Fibroblast of lung (primary cell): ENCODE measurements around the gene MBNL2. TPM values are rescaled to one million over a fixed set of nuclear protein-coding genes. Genes with fewer than 3 reads are reported as not detected.

Source experiments
- DNase-seq, 2 donors: peaks; one replicate each; pipeline versions ENCODE4 v3.0.0 to v3.0.0-alpha.2; 2010; ENCODE audit warnings: low read depth in 2 of 2
- H2AFZ ChIP-seq: 2 replicates; pipeline ENCODE4 v1.5.1; 2012; ENCODE audit warnings: low read length, control low read depth, inconsistent platforms
- H3K27ac ChIP-seq: 2 replicates; pipeline ENCODE4 v1.5.1; 2011; ENCODE audit warnings: low read length, control low read depth; ENCODE audit not compliant: insufficient read depth
- H3K27me3 ChIP-seq: 2 replicates; pipeline ENCODE4 v1.5.1; 2011; ENCODE audit warnings: mild to moderate bottlenecking, low read length; ENCODE audit not compliant: control insufficient read depth, insufficient read depth
- H3K36me3 ChIP-seq: 2 replicates; pipeline ENCODE4 v1.5.1; 2011; ENCODE audit warnings: low read length; ENCODE audit not compliant: control insufficient read depth, insufficient read depth
- H3K4me1 ChIP-seq: 2 replicates; pipeline ENCODE4 v1.5.1; 2011; ENCODE audit warnings: low read length; ENCODE audit not compliant: control insufficient read depth, insufficient read depth; ENCODE audit errors: extremely low read depth
- H3K4me2 ChIP-seq: 2 replicates; pipeline ENCODE4 v1.5.1; 2011; ENCODE audit warnings: low read length, control low read depth; ENCODE audit not compliant: insufficient read depth; ENCODE audit errors: extremely low read depth
- H3K4me3 ChIP-seq, 4 experiments: fragments of 200-600 bp in 1 of 4; sonication (generic) in 1 of 4; replicated peaks in 1 of 4; 2 replicates each; pipeline ENCODE4 v1.5.1; 2011 to 2016; ENCODE audit warnings: low read length in 4 of 4, low read depth in 3 of 4, mild to moderate bottlenecking in 3 of 4, control low read depth in 2 of 4, inconsistent platforms in 1 of 4, mixed read lengths in 1 of 4; ENCODE audit not compliant: insufficient read depth in 1 of 4; ENCODE audit errors: control extremely low read depth in 1 of 4
- H3K79me2 ChIP-seq: 2 replicates; pipeline ENCODE4 v1.5.1; 2012; ENCODE audit warnings: mild to moderate bottlenecking, low read length, inconsistent platforms; ENCODE audit not compliant: control insufficient read depth, insufficient read depth
- H3K9ac ChIP-seq: 2 replicates; pipeline ENCODE4 v1.5.1; 2011; ENCODE audit warnings: mild to moderate bottlenecking, low read length, control low read depth; ENCODE audit not compliant: insufficient read depth
- H3K9me3 ChIP-seq: 2 replicates; pipeline ENCODE4 v1.5.1; 2012; ENCODE audit warnings: low read depth, low read length; ENCODE audit not compliant: control insufficient read depth, insufficient read depth
- H4K20me1 ChIP-seq: 2 replicates; pipeline ENCODE4 v1.5.1; 2011; ENCODE audit warnings: low read length; ENCODE audit not compliant: control insufficient read depth, insufficient read depth; ENCODE audit errors: extremely low read depth
- CTCF ChIP-seq, 2 donors: IDR thresholded peaks in 1 of 2; conservative IDR thresholded peaks in 1 of 2; 1 replicate in 1 of 2; 2 replicates in 1 of 2; pipeline ENCODE4 v1.5.1; 2011 to 2012; ENCODE audit warnings: low read length in 2 of 2, control low read depth in 1 of 2, inconsistent platforms in 1 of 2, low read depth in 1 of 2, mild to moderate bottlenecking in 1 of 2
- EZH2 ChIP-seq: IDR thresholded peaks from 2 replicates; pipeline ENCODE4 v1.5.1; 2012; ENCODE audit warnings: low read length, control low read depth, mild to moderate bottlenecking; ENCODE audit errors: missing control alignments
- polyA plus RNA-seq, 2 donors: library from polyadenylated mRNA; depleted of rRNA in 1 of 2; stranded (reverse) in 1 of 2; unstranded in 1 of 2; fragments of >200 nt; gene quantifications; 2 replicates each; pipeline ENCODE4 v1.2.1, GENCODE V29; 2011 to 2012; ENCODE audit warnings: missing spikeins in 1 of 2
- total RNA-seq: library from RNA; depleted of rRNA; stranded (reverse); fragments of >200 nt; gene quantifications from 2 replicates; pipeline ENCODE4 v1.2.1, GENCODE V29; 2014

The MBNL2 gene
- total and polyA plus RNA-seq, 2 donors (not counting 1 experiment from before 2014, with no cell fraction given): 48.9 to 61.1 TPM

- Histone ChIP-seq H3K9me3 (no peaks in the 10 kb centered on the region), H3K27me3 (no peaks in the 10 kb centered on the region), H3K79me2 (no peaks in the 10 kb centered on the region), H4K20me1 (no peaks in the 10 kb centered on the region), H3K36me3 (no peaks in the 10 kb centered on the region), H3K4me2 (no peak overlapping the region), H2AFZ (no peak overlapping the region), H3K4me1 (no peaks in the 10 kb centered on the region), H3K4me3 (no peak overlapping the region), H3K9ac (no peak overlapping the region), H3K27ac (no peak overlapping the region)
- no peak for TF ChIP-seq CTCF (conservative IDR thresholded peaks at IDR 0.05 in 1 of 2, IDR thresholded peaks at IDR 0.05 in 1 of 2; ENCODE audit: low read depth in 1 of 2, low read length in 2 of 2)
- TF ChIP-seq EZH2: no peak
- DNase-seq: no peak
These were observed 191.6 kb downstream of the MBNL2 start for GRCh38 chr13:97413694-97414093.

- H2AFZ ChIP-seq: no peak overlapping the region
- H4K20me1 ChIP-seq: no peaks in the 10 kb centered on the region
- no peaks in the 10 kb centered on the region for H3K9me3 ChIP-seq
- no peak overlapping the region for H3K9ac ChIP-seq
- no peak overlapping the region for H3K4me2 ChIP-seq
- no peaks in the 10 kb centered on the region for H3K27me3 ChIP-seq
- no peak overlapping the region for H3K27ac ChIP-seq
- H3K4me1 ChIP-seq: no peaks in the 10 kb centered on the region
- no peak overlapping the region for H3K4me3 ChIP-seq
- DNase-seq: no peak
- TF ChIP-seq EZH2 (no peak), CTCF (conservative IDR thresholded peaks at IDR 0.05 in 1 of 2, IDR thresholded peaks at IDR 0.05 in 1 of 2; ENCODE audit: low read depth in 1 of 2, low read length in 2 of 2) (no peak)
- H3K36me3 ChIP-seq: no peaks in the 10 kb centered on the region
- no peaks in the 10 kb centered on the region for H3K79me2 ChIP-seq
These were observed 192.3 kb downstream of the MBNL2 start for GRCh38 chr13:97414392-97414791.

GRCh38 chr13:97417698-97418097 lies 195.6 kb downstream of the MBNL2 start:
- TF ChIP-seq EZH2: no peak
- no peak for TF ChIP-seq CTCF (conservative IDR thresholded peaks at IDR 0.05 in 1 of 2, IDR thresholded peaks at IDR 0.05 in 1 of 2; ENCODE audit: low read depth in 1 of 2, low read length in 2 of 2)
- H3K4me1 ChIP-seq: no peaks in the 10 kb centered on the region
- no peaks in the 10 kb centered on the region for H3K79me2 ChIP-seq
- H3K9me3 ChIP-seq: no peaks in the 10 kb centered on the region
- H3K27ac ChIP-seq: no peak overlapping the region
- no peaks in the 10 kb centered on the region for H3K27me3 ChIP-seq
- H3K36me3 ChIP-seq: no peaks in the 10 kb centered on the region
- no peaks in the 10 kb centered on the region for H4K20me1 ChIP-seq
- no peak overlapping the region for H3K4me3 ChIP-seq
- DNase-seq: no peak
- no peak overlapping the region for H3K9ac ChIP-seq
- H3K4me2 ChIP-seq: no peak overlapping the region
- H2AFZ ChIP-seq: no peak overlapping the region
